K562 (cell line): ENCODE data around the gene DOK4. TPM values are rescaled to one million over a fixed set of nuclear protein-coding genes. Genes with fewer than 3 reads are reported as not detected.

Experiments used
- ARID4B ChIP-seq: sonication (generic); formaldehyde crosslinking; IDR thresholded peaks from 2 replicates; pipeline ENCODE4 v1.8.0; 2022; ENCODE audit warnings: mild to moderate bottlenecking, missing genetic modification reagents
- KDM5B ChIP-seq: fragments of 200-600 bp; sonication (generic); IDR thresholded peaks from 2 replicates; pipeline ENCODE4 v1.6.1; 2012; ENCODE audit warnings: low read depth, mild to moderate bottlenecking, moderate library complexity, low read length, control low read depth, inconsistent platforms; ENCODE audit not compliant: insufficient replicate concordance
- NFIC ChIP-seq: fragments of 450-650 bp; IDR thresholded peaks from 2 replicates; pipeline ENCODE4 v1.6.1; 2017; ENCODE audit warnings: mild to moderate bottlenecking, inconsistent platforms
- PHF8 ChIP-seq: fragments of 200-600 bp; sonication (generic); IDR thresholded peaks from 2 replicates; pipeline ENCODE4 v1.6.1; 2012; ENCODE audit warnings: mixed run types, mild to moderate bottlenecking, inconsistent platforms, low read length, moderate library complexity, borderline replicate concordance
- SIN3A ChIP-seq, 2 experiments: fragments of 150-350 bp in 1 of 2; IDR thresholded peaks; 2 replicates each; pipeline ENCODE4 v1.6.1; 2011 to 2016; ENCODE audit warnings: borderline replicate concordance in 2 of 2, low read depth in 2 of 2, low read length in 2 of 2, mild to moderate bottlenecking in 2 of 2, moderate library complexity in 2 of 2; ENCODE audit not compliant: control insufficient read depth in 1 of 2
- SMAD3 ChIP-seq: fragments of 450-650 bp; formaldehyde crosslinking; conservative IDR thresholded peaks from 2 replicates; pipeline ENCODE4 v1.4.0; 2020; ENCODE audit warnings: mild to moderate bottlenecking
- ZBTB2 ChIP-seq: fragments of 450-650 bp; IDR thresholded peaks from 2 replicates; pipeline ENCODE4 v1.6.1; 2016; ENCODE audit warnings: antibody characterized with exemption
- ZBTB40 ChIP-seq, 2 experiments: fragments of 450-650 bp in 1 of 2; sonication (generic) in 1 of 2; formaldehyde crosslinking in 1 of 2; IDR thresholded peaks; 2 replicates each; pipeline versions ENCODE4 v1.7.1 to v1.9.0; 2016 to 2022; ENCODE audit warnings: inconsistent platforms in 1 of 2, mild to moderate bottlenecking in 1 of 2, missing genetic modification reagents in 1 of 2
- ZNF263 ChIP-seq: sonication (generic); formaldehyde crosslinking; IDR thresholded peaks from 2 replicates; pipeline ENCODE4 v1.8.0; 2022; ENCODE audit warnings: mild to moderate bottlenecking, missing genetic modification reagents, borderline replicate concordance
- polyA plus RNA-seq, 8 experiments: library from polyadenylated mRNA; depleted of rRNA in 4 of 8; stranded (reverse) in 5 of 8; unstranded in 3 of 8; fragments of >200 nt; fragmentation: Nextera tagmentation in 2 of 8; fragmentation: Illumina TruSeq in 1 of 8; extraction: Ambion mirVana in 2 of 8; extraction: Trizol in 1 of 8; gene quantifications; 2 replicates each; pipeline versions ENCODE4 v1.2.1 to v1.2.3, GENCODE V29; 2011 to 2014; ENCODE audit warnings: inconsistent platforms in 1 of 8, missing spikeins in 1 of 8
- total RNA-seq, 7 experiments: library from RNA; depleted of rRNA in 6 of 7; stranded (reverse); fragments of >200 nt in 6 of 7; fragmentation: Illumina TruSeq in 2 of 7; extraction: Trizol in 2 of 7; gene quantifications; 2 replicates each; pipeline versions ENCODE4 v1.2.1 to v1.2.3, GENCODE V29; 2011 to 2021; ENCODE audit warnings: low replicate concordance in 1 of 7

DOK4 gene
- total and polyA plus RNA-seq, 9 of the 15 experiments (the other 6 are each of a cell fraction or from before 2014, with no cell fraction given) = 0.10 to 14.4 (median 8.3) TPM

DNA sequence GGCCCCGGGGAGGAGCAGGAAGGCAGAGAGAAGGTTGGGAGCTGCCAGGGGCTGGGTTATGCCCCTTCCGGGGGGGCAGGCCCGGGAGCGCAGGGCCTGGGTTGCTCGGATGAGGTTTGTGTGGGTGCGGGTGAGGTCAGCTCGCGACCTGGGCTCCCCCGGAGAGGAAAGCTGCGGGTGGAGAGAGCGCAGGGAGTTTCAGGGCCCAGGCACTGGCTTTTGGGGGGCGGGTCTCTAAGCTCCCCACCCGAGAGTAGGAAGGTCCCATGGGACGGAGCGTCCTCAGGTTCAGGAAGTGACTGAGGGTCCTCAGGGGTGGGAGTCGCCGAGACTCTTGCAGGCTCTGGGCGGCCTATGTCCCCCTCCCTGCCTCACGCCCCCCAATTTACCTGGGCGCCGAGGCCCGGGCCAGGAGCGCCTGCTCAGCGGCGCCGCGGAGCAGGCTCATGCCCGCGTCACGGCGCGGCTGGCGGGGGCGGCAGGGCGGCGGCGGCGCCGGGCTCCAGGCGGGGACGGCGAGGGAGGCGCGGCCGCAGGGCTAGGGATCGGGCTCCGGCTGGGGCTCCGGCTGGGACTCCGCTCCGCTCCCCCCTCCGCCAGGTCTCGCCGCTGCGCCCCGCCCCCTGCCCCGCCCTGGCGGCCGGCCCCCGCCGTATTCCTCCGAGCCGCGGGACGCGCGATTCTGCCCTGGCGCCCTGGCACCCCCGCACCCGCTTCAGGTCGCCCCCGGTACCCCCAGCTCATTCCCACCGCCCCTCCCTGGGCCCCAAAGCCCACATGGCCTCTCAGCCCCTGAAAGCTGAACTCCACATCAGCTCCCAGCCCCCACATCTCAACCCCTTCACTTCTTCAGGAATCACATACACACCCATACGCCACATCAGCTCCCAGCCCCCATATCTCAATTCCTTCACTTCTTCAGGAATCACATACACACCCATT is at the start of gene DOK4 (continued):
- TF ChIP-seq ARID4B (0 out of 2 replicates have a peak, but pooled peaks have one; percentile 55), PHF8 (peak; percentile 58; the same call in 1 of the 2 replicates), SMAD3 (CRISPR knock-in tag) (no peak), NFIC (peak; percentile 71), SIN3A (IDR thresholded peaks at IDR 0.05; ENCODE audit: borderline replicate concordance in 2 of 2, control insufficient read depth in 1 of 2, low read depth in 2 of 2, low read length in 2 of 2) (peak in 1 of 2 experiments; percentile 50; a peak in 1 of 4 replicates), ZNF263 (CRISPR knock-in tag) (peak; percentile 50; the same call in 1 of the 2 replicates), ZBTB2 (no peak), KDM5B (peak; percentile 25), ZBTB40 (IDR thresholded peaks at IDR 0.05) (0 out of 2 replicates have a peak, but pooled peaks have one; percentile 55), ZBTB40 (CRISPR knock-in tag; IDR thresholded peaks at IDR 0.05) (no peak)
